HG02943 (cell line): ENCODE data around the gene FHOD3.

Source experiments
- ATAC-seq: cut with Tn5 transposase; IDR thresholded peaks from one replicate; pipeline ENCODE4 v1.9.1; 2021; ENCODE audit warnings: mild to moderate bottlenecking, low read depth, moderate library complexity; ENCODE audit not compliant: unreplicated experiment

FHOD3 gene

DNA sequence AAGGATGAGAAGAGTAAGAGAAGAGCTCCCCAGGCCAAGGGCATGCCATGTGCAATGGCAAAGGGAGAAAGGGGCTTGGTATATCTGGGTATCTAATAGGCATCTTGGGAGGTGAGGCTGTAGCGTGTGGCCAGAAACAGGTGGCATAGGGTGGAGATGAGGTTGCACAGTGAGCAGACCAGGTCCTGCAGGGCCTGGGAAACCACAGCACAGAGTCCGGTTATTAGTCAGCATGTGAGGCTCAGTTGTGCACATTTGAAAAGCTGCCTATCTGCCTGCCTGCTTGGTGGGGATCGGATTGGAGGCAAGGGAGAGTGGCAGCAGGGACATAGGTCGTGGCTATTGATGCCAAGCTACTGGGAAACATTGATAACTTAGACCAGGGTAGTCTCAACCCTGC lies 340.7 kb downstream of the FHOD3 start:
- peak; percentile 86 for ATAC-seq

DNA sequence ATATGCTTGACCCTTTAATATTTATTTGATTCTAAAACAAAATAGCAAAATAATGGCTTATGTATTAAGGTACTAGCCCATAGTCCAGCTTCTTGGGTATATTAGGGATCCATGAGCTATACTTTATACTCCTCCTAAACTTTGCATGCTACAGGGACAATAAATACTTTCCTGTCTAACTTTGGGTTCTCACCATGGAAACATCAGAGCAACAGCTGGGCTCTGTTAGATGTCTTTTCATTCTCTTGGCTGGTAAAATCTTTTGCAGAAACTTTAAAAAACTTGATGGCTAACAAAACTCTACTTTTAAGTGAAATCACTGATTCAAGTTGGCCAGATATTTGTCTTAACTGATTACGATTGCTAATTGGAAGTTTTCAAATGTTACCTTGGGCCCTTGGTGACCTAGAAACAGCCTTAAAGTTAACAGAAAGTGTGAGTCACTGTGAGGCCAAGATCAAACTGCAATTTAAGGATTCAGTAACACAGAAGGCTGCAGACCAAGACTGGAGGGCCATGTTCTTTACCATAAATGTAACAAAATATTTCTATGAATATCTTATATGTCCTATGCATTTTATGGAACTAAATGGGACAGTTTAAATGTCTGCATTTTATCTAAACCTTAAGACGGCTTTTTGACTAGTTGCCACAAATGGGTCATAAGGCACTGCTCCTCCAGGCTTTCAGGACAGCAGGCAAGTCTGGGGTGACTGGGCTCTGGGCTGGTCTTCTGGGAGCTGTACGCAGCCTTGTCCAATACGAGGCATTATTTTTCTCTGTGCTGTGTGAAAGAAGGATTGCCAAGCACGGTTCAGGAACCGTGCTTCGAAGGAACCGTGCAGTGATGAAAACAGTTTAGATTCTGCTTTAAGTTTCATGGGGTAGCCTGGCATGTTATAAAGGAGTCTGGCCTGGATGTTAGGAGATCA lies 342.8 kb downstream of the FHOD3 start:
- ATAC-seq, result no peak

DNA sequence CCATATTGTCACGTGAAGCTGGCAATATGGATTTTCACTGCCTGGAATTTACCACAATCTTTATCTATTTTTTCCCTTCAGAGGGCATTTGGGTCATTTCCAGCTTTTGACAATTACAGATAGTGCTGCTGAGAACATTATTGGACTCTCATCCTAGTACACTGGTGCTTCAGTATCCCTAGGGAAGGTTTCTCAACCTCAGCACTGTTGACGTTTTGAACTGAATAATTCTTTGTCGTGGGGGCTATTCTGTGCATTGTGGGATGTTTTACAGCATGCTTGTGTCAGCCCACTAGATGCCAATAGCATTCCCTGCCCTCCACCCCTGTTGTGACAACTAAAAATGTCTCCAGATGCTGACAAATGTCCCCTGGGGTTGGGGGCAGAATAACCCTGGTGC lies 345.5 kb downstream of the FHOD3 start:
- no peak for ATAC-seq

DNA sequence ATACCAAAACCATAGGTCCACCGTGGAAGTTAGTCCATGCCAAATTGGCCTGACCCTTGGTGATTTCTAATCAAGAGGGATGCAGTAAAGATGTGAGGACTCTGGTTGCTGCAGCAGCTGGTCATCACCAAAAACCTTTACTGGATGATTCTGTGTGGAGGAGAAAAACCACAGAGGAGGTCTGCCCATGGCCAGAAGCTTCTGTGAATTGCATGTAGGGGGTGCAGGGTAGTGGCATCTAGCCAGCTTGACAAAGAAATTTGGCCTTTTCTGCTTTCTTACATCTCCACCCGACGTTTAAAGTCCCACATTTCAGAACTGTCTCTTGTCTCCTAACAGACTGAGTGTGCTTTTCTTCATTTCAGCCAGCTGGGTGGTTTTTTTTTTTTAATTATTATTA lies 351.3 kb downstream of the FHOD3 start:
- no peak for ATAC-seq

DNA sequence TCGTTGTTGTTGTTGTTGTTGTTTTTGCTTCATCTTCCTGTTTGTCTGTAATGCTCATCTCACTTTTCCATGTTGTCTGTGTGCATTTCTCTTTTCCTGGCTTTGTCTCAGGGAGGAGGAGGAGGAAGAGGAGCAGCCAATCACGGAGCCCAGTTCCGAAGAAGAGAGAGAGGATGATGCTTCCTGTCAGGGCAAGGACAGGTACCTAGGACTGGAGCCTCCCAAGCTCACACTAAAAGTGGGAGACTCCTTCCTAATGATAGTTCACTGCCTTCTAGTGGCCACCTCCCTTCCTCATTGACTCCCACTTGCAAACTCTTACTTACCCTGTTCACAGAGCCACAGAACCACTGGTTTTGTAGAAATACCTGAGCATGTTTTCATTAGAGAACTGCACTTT lies 351.7 kb downstream of the FHOD3 start:
- no peak for ATAC-seq

DNA sequence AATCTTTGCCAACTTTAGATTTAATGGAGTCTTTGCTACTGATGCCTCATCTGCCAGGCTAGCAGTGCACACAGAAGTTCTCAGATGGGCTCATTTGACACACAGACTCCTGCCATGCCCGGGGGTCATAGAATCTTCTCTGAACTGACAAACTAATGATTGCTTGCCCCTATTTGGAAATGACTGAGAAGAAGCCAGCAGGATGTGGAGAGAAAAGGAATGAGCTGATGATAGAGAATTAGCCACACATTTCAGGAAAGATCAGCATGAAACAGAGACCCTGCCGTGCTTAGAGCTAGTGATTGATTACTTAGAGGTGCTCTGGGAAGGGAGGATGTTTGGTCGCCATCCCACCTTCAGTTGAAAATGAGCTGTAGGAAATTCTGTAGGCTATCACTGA lies 352.8 kb downstream of the FHOD3 start:
- no peak for ATAC-seq

DNA sequence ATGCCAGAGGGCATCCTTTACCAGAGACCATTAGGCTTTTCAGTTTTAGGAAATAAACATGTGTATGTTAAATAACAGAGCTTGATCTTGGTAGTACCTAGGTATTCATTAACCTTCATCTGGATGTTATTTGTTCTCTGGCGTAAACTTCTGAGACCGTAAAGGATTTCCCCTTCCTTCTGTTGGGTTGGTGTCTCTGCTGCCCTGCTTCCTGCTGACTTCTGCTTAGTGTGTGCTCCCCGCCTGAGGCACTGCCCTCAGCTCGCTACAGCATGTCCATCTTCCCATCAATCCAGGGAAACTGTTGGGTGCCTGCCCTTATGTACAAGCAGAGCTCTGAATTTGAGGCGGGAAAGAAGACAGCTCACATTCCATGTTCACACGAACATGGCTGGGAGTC lies 353.4 kb downstream of the FHOD3 start:
- peak; percentile 72 for ATAC-seq

DNA sequence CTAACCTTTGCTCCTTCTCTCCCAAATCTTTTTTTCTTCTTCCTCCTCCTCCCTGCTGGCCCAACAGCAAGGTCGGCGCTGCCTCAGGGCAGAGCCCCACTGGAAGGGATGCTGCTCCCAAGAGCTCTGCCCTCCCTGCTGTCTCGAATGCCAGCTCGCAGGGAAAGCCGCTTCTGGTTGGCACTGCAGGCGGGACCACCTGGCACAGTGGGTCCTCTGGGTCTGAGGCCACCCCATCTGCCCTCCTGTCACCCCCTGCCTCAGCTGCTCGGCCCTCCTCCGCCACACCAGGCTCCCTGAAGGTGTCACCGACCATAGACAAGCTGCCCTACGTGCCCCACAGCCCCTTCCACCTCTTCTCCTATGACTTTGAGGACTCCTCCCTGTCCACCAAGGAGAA lies 355.0 kb downstream of the FHOD3 start:
- no peak for ATAC-seq

DNA sequence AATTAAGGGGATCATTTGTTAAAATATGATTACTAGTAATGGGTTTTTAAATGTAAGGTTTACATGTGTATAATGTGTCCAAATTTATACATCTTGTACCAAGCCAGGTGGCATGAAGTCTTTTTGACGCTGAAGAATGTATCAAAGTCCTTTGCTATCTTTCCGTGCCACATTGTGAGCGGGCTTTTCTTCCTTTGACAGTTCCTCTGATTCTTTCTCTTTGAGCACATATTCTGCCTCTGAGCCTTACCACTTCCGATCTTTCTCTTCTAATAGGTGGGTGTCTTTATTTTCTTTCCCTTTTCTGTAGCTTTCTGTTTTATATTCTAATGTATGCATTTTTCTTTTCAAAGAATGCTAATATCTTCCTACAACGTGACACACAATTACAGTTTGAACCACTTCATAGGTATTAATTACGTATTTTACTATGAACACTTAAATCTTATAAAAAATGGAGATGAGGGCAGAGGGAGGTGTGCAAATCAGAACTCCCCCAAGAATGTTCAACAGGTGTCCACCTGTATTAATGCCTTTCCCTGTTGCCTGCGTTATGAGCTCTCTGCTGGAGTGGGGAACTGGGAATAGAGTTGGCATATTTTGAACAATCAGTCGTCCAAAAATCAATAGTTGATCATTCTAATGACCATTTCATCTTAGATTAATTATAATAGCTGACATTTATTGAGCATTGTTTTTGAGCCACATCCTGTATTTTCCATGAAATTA lies 355.8 kb downstream of the FHOD3 start:
- no peak for ATAC-seq

DNA sequence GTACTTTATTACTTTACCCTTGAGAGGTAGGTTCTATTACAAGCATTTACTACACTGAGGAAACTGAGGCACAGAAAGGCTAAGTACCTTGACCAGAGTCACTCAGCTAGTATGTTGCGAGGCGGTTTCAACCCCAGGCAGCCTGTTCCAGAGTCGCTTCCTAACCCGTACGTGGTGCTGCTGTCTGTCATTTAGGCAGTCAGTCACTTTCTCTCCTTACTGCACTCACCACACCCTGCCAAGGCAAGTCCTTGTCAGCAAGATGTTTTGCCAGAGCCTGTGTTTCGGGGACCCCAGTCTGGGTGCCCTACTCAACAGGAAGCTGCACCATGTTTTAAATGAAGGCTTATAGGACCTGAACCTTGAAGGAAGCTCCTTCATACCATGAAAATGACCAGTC lies 356.4 kb downstream of the FHOD3 start:
- no peak for ATAC-seq

DNA sequence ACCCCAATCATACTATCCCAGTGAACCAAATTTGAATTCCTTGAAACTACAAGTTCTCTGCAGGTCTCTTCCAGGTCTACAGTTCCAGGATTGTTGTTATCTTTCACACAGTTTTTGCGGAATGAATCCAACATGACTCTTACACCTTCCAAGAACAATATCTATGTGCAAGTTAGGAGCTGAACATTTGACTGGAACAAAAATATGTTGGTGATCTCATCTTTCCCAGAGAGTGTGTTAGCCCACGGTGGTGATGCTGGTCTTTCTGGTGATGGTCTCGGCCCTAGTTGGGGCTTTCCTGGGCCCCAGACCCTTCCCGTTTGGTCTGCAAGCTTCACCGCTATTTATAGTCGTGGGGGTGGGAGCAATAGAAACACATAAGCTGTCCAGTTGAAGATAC lies 357.6 kb downstream of the FHOD3 start:
- ATAC-seq, result no peak

DNA sequence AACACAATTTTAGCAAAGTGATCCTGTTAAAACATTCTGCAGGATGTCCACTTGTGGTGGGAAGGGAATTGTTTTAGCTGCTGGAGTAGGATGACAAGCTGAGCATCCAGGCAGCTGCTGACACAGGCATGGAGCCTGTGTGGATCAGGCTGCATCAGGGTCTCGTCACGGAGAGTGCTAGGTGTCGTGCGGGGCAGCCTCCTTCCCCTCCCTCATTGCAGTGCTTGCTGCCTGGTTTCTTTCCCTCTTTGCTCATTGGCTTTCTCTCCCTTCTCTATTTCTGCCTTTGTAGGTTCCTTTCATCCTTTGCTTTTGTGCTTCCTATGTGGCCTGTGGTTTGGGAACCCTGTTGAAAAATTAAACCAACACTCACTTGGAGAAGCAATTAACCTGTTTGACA lies 358.4 kb downstream of the FHOD3 start:
- no peak for ATAC-seq

DNA sequence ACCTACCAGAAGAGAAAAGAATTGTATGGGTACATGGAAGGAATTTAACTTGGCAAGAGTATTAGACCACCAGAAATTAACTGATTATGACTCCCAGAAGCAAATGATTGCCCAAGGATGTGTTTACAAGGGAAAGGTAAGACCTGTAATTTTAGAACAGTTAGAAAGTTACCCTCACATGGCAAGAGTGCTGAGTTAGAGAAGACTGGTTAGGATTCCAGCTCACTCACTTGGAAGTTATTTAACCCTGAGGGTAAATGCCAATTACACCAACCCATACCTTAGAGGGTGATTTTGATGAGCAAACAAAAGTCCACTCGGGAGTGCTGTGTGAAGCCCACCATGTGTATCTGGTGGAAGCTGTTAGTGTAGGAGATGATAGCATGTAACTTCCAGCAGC lies 361.1 kb downstream of the FHOD3 start:
- ATAC-seq, result no peak

DNA sequence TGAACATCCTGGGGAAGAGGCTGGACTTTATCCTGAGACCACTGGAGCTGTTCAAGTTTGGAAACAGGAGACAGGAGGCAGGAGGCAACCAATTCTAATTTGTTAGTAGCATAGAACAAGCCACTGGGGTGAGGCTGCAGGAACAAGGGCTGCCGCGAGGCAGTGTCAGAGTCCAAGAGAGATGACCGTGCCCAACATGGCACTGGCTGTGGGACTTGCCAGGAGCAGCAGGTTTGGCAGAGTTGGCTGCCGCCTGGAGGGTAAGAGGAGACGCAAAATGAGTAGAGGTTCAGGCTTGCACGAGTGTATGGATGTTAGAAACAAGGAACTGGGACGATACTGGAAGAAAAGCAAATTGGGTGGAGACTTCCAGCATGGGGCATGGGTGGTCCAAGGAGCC lies 362.8 kb downstream of the FHOD3 start:
- no peak for ATAC-seq

DNA sequence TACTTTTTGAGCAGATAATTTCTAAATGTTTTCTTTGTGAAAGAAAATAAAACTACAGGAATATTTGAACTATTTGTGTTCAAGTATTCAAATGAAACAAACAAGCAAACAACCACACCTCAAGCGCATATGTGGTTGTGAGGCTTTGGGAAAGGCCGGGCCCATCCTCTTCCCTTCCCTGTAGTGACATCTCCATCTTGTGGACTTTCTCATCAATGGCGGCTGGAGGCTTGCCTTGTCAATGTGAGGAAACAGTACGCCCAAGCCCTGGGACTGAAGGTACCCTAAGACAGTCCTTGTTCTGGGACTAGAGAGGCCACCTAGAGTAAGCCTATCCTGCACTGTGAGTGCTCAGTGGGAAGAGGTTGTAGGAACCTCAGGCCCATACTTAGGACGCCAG lies 364.5 kb downstream of the FHOD3 start:
- no peak for ATAC-seq

DNA sequence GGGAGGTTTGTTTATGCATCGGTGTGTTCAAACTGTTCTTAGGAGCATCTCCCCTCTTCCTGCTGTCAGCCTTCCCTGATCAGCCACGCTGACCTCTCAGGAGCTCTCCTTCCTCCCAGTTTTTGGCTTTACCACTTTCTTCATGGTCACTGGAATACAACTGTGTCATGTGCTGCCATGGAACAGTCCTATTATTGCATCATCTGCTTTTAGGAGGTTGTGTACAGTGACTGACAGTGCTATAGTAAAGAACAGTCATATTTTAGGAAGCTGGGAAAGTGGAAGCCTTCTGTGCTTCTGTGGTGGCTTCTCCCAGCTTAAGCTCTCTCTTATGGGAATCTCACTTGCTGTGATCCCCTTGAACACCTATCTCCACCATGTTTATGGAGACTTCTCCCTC lies 365.8 kb downstream of the FHOD3 start:
- ATAC-seq, result no peak

DNA sequence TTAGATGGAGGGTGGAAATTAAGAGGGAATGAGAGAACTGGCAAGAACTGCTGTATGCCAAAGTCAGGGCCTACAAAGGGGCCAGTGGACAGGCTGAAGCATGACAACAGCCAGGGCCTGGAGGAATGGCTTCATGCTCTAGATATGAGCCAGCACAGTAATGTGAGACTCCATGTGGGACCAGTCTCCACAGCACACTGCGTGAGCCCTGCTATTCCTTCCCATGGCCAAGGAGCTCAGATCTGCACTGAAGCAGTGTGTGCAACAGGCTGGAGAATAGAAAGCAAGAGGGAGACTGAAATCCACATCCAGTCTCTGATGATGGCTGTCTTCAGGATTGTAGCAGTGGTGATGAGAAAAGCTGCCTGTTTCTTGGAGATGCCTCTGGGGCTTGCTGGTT lies 368.4 kb downstream of the FHOD3 start:
- ATAC-seq, result no peak

DNA sequence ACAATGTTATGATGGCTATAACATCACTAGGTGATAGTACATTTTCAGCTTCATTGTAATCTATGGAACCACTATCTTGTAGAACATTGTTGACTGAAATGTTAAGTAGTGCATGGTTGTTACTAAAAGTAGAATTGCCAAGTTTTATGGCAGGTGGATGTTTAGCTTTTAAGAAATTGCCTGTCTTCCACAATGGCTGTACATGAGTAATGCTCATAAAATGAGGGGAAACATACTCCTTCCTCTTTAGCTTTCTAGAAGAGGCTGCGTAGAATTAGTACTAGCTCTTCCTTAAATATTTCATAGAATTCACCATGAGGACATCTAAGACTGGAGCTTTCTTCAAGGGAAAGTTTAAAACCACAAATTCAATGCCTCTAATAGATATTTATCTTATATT lies 370.3 kb downstream of the FHOD3 start:
- ATAC-seq, result no peak

DNA sequence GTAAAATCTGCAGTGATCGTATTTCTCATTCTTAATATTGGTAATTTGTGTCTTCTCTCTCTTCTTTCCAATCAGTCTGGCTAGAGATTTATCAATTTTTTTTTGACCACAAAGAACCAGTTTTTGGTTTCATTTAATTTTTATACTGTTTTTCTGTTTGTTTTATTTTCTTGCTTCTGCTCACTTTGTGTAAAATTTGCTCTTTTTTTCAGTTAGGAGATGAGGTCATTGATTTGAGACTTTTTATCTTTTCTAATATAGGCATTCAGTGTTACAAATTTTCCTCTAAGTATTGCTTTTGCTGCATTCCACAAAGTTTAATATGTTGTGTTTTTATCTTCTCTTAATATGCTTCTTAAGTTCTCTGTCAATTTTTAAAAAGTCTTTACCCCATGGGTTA lies 370.8 kb downstream of the FHOD3 start:
- ATAC-seq, result no peak

DNA sequence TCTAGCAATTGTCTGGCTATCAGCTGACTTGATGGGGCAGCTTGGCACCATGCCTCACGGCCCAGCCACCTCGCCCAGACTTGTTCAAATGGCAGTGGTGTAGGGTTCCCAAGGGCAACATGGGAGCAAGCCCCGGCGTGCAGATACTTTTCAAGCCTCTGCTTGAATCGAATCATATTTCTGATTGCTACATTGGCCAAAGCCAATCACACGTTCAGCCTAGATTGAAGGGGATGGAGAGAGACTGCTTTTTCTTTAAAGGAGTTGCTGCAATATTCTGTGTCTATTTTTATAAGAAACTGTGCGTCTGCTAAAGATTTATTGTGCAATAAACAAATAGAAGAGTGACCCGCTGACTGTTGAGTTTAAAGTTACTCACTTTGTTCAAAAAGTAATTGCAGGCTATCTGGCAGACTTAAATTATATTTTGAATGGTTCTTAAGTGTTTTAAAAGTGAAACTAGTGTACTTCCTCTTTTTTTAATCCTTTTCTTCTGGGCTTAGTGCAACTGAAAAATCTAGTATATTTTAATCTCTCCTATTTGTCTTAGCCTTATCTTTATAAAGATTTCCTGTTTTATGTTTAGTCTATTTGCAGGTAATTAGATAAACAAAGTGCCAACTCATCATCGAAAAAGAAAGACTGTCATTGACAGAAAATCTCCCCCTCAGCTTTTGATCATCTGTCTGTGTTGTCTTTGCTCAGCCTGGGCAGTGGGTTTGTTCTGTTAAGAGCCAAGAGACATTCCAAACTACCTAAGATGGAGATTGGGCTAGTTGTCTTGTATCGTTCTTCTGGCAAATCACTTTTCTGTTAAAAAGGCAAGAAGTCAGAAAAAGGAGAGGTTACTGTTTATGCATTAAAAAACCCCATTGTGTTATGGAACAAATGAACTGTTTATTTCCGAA lies 375.2 kb downstream of the FHOD3 start:
- ATAC-seq, result peak; percentile 82

DNA sequence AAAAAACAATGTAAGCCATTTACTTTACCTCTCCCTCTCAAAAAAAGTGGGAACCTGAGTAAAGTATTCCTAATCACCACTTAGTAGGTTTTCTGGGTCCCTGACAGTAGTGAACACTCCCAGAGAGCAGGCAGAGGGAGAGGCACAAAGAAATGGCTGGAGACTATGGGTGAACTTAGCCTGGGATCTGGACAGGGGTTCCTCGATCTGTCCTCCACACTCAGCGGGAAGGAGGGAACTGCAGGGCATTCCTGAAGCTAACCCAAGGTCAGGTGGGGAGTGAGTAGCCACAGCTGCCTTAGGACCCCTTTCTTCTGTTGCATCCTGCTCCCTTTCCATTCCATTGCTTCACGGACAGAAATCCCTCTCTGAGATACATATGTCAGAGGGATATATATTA lies 375.9 kb downstream of the FHOD3 start:
- ATAC-seq, result no peak
